GM23338 (cell line): ENCODE results near the gene SFXN5.

Experiments
- CREB1 ChIP-seq: fragments of 250-450 bp; sonication (Bioruptor Pico); IDR thresholded peaks from 2 replicates; pipeline ENCODE4 v1.5.0; 2020; ENCODE audit warnings: low read depth, mild to moderate bottlenecking, moderate library complexity
- EZH2 ChIP-seq: fragments of 200-600 bp; sonication (generic); IDR thresholded peaks from one replicate; pipeline ENCODE4 v1.8.0; 2017; ENCODE audit warnings: antibody characterized with exemption, mild to moderate bottlenecking, low read depth; ENCODE audit not compliant: unreplicated experiment
- EZH2phosphoT487 ChIP-seq: fragments of 200-600 bp; sonication (generic); IDR thresholded peaks from one replicate; pipeline ENCODE4 v1.8.1; 2018; ENCODE audit warnings: antibody characterized with exemption; ENCODE audit not compliant: unreplicated experiment
- JUNB ChIP-seq: IDR thresholded peaks from one replicate; pipeline ENCODE4 v1.6.1; 2016; ENCODE audit warnings: antibody characterized with exemption; ENCODE audit not compliant: unreplicated experiment
- NANOG ChIP-seq: IDR thresholded peaks from 2 replicates; pipeline ENCODE4 v1.6.1; 2016; ENCODE audit warnings: antibody characterized with exemption, borderline replicate concordance
- POLR2AphosphoS5 ChIP-seq: IDR thresholded peaks from 2 replicates; pipeline ENCODE4 v1.6.1; 2016; ENCODE audit warnings: antibody characterized with exemption, low read depth
- STAT1 ChIP-seq: IDR thresholded peaks from one replicate; pipeline ENCODE4 v1.6.1; 2016; ENCODE audit warnings: antibody characterized with exemption; ENCODE audit not compliant: unreplicated experiment
- ZNF114 ChIP-seq: fragments of 250-450 bp; sonication (Bioruptor Pico); IDR thresholded peaks from 2 replicates; pipeline ENCODE4 v1.5.0; 2020; ENCODE audit warnings: mild to moderate bottlenecking, moderate library complexity
- ZNF331 ChIP-seq: fragments of 250-450 bp; sonication (Bioruptor Pico); IDR thresholded peaks from 2 replicates; pipeline ENCODE4 v1.5.0; 2020; ENCODE audit warnings: low read depth, mild to moderate bottlenecking, moderate library complexity
- TF ChIP-seq, protein P1 (sequence below), 2 experiments: fragments of 200-600 bp in 1 of 2; sonication (generic) in 1 of 2; conservative IDR thresholded peaks; 2 replicates each; pipeline versions ENCODE4 v1.5.1 to v1.6.1; 2016 to 2017; ENCODE audit warnings: antibody characterized with exemption in 2 of 2, low read depth in 2 of 2, mild to moderate bottlenecking in 2 of 2, moderate library complexity in 1 of 2
- TF ChIP-seq, protein P2 (sequence below): IDR thresholded peaks from one replicate; pipeline ENCODE4 v1.6.1; 2018; ENCODE audit warnings: antibody characterized with exemption; ENCODE audit not compliant: unreplicated experiment
- TF ChIP-seq, protein P3 (sequence below): IDR thresholded peaks from 2 replicates; pipeline ENCODE4 v1.6.1; 2016; ENCODE audit warnings: antibody characterized with exemption
- TF ChIP-seq, protein P4 (sequence below): fragments of 250-450 bp; sonication (Bioruptor Pico); IDR thresholded peaks from 2 replicates; pipeline ENCODE4 v1.5.0; 2020; ENCODE audit warnings: mild to moderate bottlenecking, moderate library complexity

DNA sequence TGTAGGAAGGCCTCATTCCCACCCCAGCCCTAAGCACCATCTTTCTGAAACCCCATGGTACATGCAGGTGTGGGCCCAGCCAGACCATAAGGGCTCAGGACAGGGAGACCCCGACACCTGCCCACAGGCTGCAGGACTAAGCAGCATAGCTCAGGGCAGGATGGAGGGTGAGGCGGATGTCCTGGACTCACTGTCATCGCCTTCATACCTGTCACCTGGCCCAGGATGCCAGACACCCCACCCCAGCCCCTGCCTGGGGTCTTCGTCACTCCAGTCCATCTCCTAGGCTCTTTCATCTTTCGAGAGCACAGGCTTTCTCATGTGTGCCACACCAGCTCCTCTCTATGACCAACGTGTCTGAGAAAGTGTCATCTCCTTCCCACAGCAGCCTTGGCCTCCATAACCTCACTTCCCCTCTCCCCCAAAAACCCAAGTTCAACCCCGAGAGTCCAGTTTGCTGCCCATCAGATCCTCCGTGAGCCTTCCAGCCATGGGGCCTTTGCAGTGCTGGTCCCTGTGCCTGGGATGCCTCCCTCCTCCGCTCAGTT, 82.7 kb downstream of the SFXN5 start:
- TF ChIP-seq, protein P1, sequence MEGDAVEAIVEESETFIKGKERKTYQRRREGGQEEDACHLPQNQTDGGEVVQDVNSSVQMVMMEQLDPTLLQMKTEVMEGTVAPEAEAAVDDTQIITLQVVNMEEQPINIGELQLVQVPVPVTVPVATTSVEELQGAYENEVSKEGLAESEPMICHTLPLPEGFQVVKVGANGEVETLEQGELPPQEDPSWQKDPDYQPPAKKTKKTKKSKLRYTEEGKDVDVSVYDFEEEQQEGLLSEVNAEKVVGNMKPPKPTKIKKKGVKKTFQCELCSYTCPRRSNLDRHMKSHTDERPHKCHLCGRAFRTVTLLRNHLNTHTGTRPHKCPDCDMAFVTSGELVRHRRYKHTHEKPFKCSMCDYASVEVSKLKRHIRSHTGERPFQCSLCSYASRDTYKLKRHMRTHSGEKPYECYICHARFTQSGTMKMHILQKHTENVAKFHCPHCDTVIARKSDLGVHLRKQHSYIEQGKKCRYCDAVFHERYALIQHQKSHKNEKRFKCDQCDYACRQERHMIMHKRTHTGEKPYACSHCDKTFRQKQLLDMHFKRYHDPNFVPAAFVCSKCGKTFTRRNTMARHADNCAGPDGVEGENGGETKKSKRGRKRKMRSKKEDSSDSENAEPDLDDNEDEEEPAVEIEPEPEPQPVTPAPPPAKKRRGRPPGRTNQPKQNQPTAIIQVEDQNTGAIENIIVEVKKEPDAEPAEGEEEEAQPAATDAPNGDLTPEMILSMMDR (conservative IDR thresholded peaks at IDR 0.05; ENCODE audit: low read depth in 2 of 2) = no peak
- TF ChIP-seq EZH2 (no peak), NANOG (no peak), JUNB (no peak), EZH2phosphoT487 (no peak), POLR2AphosphoS5 (no peak), CREB1 (CRISPR knock-in tag) (no peak), ZNF331 (CRISPR knock-in tag) (no peak), STAT1 (no peak), ZNF114 (no peak)
- TF ChIP-seq, protein P2, sequence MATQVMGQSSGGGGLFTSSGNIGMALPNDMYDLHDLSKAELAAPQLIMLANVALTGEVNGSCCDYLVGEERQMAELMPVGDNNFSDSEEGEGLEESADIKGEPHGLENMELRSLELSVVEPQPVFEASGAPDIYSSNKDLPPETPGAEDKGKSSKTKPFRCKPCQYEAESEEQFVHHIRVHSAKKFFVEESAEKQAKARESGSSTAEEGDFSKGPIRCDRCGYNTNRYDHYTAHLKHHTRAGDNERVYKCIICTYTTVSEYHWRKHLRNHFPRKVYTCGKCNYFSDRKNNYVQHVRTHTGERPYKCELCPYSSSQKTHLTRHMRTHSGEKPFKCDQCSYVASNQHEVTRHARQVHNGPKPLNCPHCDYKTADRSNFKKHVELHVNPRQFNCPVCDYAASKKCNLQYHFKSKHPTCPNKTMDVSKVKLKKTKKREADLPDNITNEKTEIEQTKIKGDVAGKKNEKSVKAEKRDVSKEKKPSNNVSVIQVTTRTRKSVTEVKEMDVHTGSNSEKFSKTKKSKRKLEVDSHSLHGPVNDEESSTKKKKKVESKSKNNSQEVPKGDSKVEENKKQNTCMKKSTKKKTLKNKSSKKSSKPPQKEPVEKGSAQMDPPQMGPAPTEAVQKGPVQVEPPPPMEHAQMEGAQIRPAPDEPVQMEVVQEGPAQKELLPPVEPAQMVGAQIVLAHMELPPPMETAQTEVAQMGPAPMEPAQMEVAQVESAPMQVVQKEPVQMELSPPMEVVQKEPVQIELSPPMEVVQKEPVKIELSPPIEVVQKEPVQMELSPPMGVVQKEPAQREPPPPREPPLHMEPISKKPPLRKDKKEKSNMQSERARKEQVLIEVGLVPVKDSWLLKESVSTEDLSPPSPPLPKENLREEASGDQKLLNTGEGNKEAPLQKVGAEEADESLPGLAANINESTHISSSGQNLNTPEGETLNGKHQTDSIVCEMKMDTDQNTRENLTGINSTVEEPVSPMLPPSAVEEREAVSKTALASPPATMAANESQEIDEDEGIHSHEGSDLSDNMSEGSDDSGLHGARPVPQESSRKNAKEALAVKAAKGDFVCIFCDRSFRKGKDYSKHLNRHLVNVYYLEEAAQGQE = no peak
- TF ChIP-seq, protein P3, sequence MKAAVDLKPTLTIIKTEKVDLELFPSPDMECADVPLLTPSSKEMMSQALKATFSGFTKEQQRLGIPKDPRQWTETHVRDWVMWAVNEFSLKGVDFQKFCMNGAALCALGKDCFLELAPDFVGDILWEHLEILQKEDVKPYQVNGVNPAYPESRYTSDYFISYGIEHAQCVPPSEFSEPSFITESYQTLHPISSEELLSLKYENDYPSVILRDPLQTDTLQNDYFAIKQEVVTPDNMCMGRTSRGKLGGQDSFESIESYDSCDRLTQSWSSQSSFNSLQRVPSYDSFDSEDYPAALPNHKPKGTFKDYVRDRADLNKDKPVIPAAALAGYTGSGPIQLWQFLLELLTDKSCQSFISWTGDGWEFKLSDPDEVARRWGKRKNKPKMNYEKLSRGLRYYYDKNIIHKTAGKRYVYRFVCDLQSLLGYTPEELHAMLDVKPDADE = no peak
- TF ChIP-seq, protein P4, sequence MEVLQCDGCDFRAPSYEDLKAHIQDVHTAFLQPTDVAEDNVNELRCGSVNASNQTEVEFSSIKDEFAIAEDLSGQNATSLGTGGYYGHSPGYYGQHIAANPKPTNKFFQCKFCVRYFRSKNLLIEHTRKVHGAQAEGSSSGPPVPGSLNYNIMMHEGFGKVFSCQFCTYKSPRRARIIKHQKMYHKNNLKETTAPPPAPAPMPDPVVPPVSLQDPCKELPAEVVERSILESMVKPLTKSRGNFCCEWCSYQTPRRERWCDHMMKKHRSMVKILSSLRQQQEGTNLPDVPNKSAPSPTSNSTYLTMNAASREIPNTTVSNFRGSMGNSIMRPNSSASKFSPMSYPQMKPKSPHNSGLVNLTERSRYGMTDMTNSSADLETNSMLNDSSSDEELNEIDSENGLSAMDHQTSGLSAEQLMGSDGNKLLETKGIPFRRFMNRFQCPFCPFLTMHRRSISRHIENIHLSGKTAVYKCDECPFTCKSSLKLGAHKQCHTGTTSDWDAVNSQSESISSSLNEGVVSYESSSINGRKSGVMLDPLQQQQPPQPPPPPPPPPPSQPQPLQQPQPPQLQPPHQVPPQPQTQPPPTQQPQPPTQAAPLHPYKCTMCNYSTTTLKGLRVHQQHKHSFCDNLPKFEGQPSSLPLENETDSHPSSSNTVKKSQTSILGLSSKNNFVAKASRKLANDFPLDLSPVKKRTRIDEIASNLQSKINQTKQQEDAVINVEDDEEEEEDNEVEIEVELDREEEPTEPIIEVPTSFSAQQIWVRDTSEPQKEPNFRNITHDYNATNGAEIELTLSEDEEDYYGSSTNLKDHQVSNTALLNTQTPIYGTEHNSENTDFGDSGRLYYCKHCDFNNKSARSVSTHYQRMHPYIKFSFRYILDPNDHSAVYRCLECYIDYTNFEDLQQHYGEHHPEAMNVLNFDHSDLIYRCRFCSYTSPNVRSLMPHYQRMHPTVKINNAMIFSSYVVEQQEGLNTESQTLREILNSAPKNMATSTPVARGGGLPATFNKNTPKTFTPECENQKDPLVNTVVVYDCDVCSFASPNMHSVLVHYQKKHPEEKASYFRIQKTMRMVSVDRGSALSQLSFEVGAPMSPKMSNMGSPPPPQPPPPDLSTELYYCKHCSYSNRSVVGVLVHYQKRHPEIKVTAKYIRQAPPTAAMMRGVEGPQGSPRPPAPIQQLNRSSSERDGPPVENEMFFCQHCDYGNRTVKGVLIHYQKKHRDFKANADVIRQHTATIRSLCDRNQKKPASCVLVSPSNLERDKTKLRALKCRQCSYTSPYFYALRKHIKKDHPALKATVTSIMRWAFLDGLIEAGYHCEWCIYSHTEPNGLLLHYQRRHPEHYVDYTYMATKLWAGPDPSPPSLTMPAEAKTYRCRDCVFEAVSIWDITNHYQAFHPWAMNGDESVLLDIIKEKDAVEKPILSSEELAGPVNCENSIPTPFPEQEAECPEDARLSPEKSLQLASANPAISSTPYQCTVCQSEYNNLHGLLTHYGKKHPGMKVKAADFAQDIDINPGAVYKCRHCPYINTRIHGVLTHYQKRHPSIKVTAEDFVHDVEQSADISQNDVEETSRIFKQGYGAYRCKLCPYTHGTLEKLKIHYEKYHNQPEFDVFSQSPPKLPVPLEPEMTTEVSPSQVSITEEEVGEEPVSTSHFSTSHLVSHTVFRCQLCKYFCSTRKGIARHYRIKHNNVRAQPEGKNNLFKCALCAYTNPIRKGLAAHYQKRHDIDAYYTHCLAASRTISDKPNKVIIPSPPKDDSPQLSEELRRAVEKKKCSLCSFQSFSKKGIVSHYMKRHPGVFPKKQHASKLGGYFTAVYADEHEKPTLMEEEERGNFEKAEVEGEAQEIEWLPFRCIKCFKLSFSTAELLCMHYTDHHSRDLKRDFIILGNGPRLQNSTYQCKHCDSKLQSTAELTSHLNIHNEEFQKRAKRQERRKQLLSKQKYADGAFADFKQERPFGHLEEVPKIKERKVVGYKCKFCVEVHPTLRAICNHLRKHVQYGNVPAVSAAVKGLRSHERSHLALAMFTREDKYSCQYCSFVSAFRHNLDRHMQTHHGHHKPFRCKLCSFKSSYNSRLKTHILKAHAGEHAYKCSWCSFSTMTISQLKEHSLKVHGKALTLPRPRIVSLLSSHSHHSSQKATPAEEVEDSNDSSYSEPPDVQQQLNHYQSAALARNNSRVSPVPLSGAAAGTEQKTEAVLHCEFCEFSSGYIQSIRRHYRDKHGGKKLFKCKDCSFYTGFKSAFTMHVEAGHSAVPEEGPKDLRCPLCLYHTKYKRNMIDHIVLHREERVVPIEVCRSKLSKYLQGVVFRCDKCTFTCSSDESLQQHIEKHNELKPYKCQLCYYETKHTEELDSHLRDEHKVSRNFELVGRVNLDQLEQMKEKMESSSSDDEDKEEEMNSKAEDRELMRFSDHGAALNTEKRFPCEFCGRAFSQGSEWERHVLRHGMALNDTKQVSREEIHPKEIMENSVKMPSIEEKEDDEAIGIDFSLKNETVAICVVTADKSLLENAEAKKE (CRISPR knock-in tag) = no peak
